HepG2 (cell line): ENCODE measurements around the gene ASCL2. TPM values are rescaled to one million over a fixed set of nuclear protein-coding genes. Genes with fewer than 3 reads are reported as not detected.

Experiments used
- FIP1L1 ChIP-seq: fragments of 200-400 bp; formaldehyde crosslinking; IDR thresholded peaks from 2 replicates; pipeline ENCODE4 v1.6.1; 2018; ENCODE audit warnings: low read depth, mild to moderate bottlenecking, low read length, moderate library complexity, borderline replicate concordance; ENCODE audit not compliant: insufficient read depth
- GPBP1L1 ChIP-seq: sonication (generic); formaldehyde crosslinking; IDR thresholded peaks from 2 replicates; pipeline ENCODE4 v1.5.0; 2020; ENCODE audit warnings: mild to moderate bottlenecking, missing genetic modification reagents
- GTF3A ChIP-seq: sonication (generic); formaldehyde crosslinking; conservative IDR thresholded peaks from 2 replicates; pipeline ENCODE4 v1.4.0; 2020; ENCODE audit warnings: mild to moderate bottlenecking, missing genetic modification reagents
- HOXA9 ChIP-seq: sonication (generic); formaldehyde crosslinking; IDR thresholded peaks from 2 replicates; pipeline ENCODE4 v1.8.1; 2022; ENCODE audit warnings: missing genetic modification reagents, mild to moderate bottlenecking, moderate library complexity, borderline replicate concordance
- KDM5A ChIP-seq: fragments of 200-600 bp; sonication (generic); IDR thresholded peaks from 2 replicates; pipeline ENCODE4 v1.7.0; 2018; ENCODE audit warnings: antibody characterized with exemption, mild to moderate bottlenecking, low read length, borderline replicate concordance
- MZF1 ChIP-seq: sonication (generic); formaldehyde crosslinking; IDR thresholded peaks from 2 replicates; pipeline ENCODE4 v1.8.1; 2023; ENCODE audit warnings: mild to moderate bottlenecking, missing genetic modification reagents, borderline replicate concordance
- NCOA5 ChIP-seq: sonication (generic); formaldehyde crosslinking; IDR thresholded peaks from 2 replicates; pipeline ENCODE4 v1.4.0; 2020; ENCODE audit warnings: missing genetic modification reagents
- NFE2 ChIP-seq: sonication (generic); formaldehyde crosslinking; IDR thresholded peaks from 2 replicates; pipeline ENCODE4 v1.4.0; 2020; ENCODE audit warnings: missing genetic modification reagents
- NFKBIZ ChIP-seq: IDR thresholded peaks from 2 replicates; pipeline ENCODE4 v1.6.1; 2018; ENCODE audit warnings: missing genetic modification reagents, missing compliant biosample characterization
- ONECUT2 ChIP-seq: sonication (generic); formaldehyde crosslinking; IDR thresholded peaks from 2 replicates; pipeline ENCODE4 v1.4.0; 2020; ENCODE audit warnings: missing genetic modification reagents
- PHF5A ChIP-seq: IDR thresholded peaks from one replicate; pipeline ENCODE4 v1.6.1; 2018; ENCODE audit warnings: low read depth, missing genetic modification reagents; ENCODE audit not compliant: unreplicated experiment
- REPIN1 ChIP-seq: sonication (generic); formaldehyde crosslinking; IDR thresholded peaks from 2 replicates; pipeline ENCODE4 v1.8.0; 2022; ENCODE audit warnings: missing genetic modification reagents, low read depth, mild to moderate bottlenecking, borderline replicate concordance
- SMARCE1 ChIP-seq: fragments of 450-650 bp; IDR thresholded peaks from 2 replicates; pipeline ENCODE4 v1.6.1; 2017; ENCODE audit warnings: borderline replicate concordance
- SMYD3 ChIP-seq: sonication (generic); formaldehyde crosslinking; IDR thresholded peaks from 2 replicates; pipeline ENCODE4 v1.8.1; 2023; ENCODE audit warnings: mild to moderate bottlenecking, missing genetic modification reagents
- SP4 ChIP-seq: sonication (generic); formaldehyde crosslinking; IDR thresholded peaks from 2 replicates; pipeline ENCODE4 v1.8.1; 2023; ENCODE audit warnings: mild to moderate bottlenecking, missing genetic modification reagents
- ZFP36L2 ChIP-seq: sonication (generic); formaldehyde crosslinking; IDR thresholded peaks from 2 replicates; pipeline ENCODE4 v1.4.0; 2020; ENCODE audit warnings: missing genetic modification reagents
- ZNF335 ChIP-seq: sonication (generic); formaldehyde crosslinking; IDR thresholded peaks from 2 replicates; pipeline ENCODE4 v1.4.0; 2020; ENCODE audit warnings: missing genetic modification reagents
- ZNF343 ChIP-seq: sonication (generic); formaldehyde crosslinking; IDR thresholded peaks from 2 replicates; pipeline ENCODE4 v1.4.0; 2020; ENCODE audit warnings: mild to moderate bottlenecking, missing genetic modification reagents
- ZNF362 ChIP-seq: sonication (generic); formaldehyde crosslinking; IDR thresholded peaks from 2 replicates; pipeline ENCODE4 v1.4.0; 2020; ENCODE audit warnings: missing genetic modification reagents, mild to moderate bottlenecking, borderline replicate concordance
- ZNF468 ChIP-seq: sonication (generic); formaldehyde crosslinking; IDR thresholded peaks from 2 replicates; pipeline ENCODE4 v1.8.0; 2022; ENCODE audit warnings: mild to moderate bottlenecking, moderate library complexity, missing genetic modification reagents
- ZNF674 ChIP-seq: sonication (generic); formaldehyde crosslinking; IDR thresholded peaks from 2 replicates; pipeline ENCODE4 v1.5.0; 2020; ENCODE audit warnings: low read depth, mild to moderate bottlenecking, missing genetic modification reagents
- ZNF777 ChIP-seq: sonication (generic); formaldehyde crosslinking; IDR thresholded peaks from 2 replicates; pipeline ENCODE4 v1.4.0; 2020; ENCODE audit warnings: missing genetic modification reagents
- ZSCAN9 ChIP-seq: IDR thresholded peaks from 2 replicates; pipeline ENCODE4 v1.6.1; 2016; ENCODE audit warnings: borderline replicate concordance
- polyA plus RNA-seq, 8 experiments: library from polyadenylated mRNA; depleted of rRNA in 3 of 8; stranded (reverse) in 7 of 8; unstranded in 1 of 8; fragments of >200 nt; fragmentation: Illumina TruSeq in 4 of 8; extraction: Trizol in 4 of 8; gene quantifications; 2 replicates each; pipeline versions ENCODE4 v1.2.1 to v1.2.3, GENCODE V29; 2011 to 2016; ENCODE audit warnings: low read depth in 4 of 8, missing spikeins in 1 of 8, mixed read lengths in 1 of 8; ENCODE audit not compliant: insufficient read depth in 1 of 8
- total RNA-seq, 5 experiments: library from RNA; depleted of rRNA; stranded (reverse); fragments of >200 nt; fragmentation: Illumina TruSeq; extraction: Trizol; gene quantifications; 2 replicates each; pipeline ENCODE4 v1.2.3, GENCODE V29; 2016; ENCODE audit warnings: low read depth in 1 of 5
- TF ChIP-seq, protein P1 (sequence below): sonication (generic); formaldehyde crosslinking; IDR thresholded peaks from 2 replicates; pipeline ENCODE4 v1.4.0; 2020; ENCODE audit warnings: low read depth, mild to moderate bottlenecking, missing genetic modification reagents
- TF ChIP-seq, protein P2 (sequence below): sonication (generic); formaldehyde crosslinking; IDR thresholded peaks from 2 replicates; pipeline ENCODE4 v1.5.1; 2020; ENCODE audit warnings: missing genetic modification reagents, mild to moderate bottlenecking, borderline replicate concordance

Gene ASCL2
- total and polyA plus RNA-seq, 2 of the 13 experiments (the other 11 are each of a cell fraction or from before 2014, with no cell fraction given): 0.07 TPM; not detected in 1

GRCh38 chr11:2268729-2269600 is 1.4 kb downstream of the ASCL2 start (continued):
- TF ChIP-seq ZNF362 (CRISPR knock-in tag) (no peak), HOXA9 (CRISPR knock-in tag) (no peak; the same call in 1 of the 2 replicates), NFKBIZ (CRISPR knock-in tag) (no peak), MZF1 (CRISPR knock-in tag) (no peak), ZFP36L2 (no peak), ZNF777 (CRISPR knock-in tag) (peak; percentile 98), NFE2 (CRISPR knock-in tag) (no peak), ZNF468 (CRISPR knock-in tag) (no peak), REPIN1 (no peak), FIP1L1 (no peak), ZSCAN9 (no peak), KDM5A (no peak), ZNF335 (CRISPR knock-in tag) (no peak), SP4 (CRISPR knock-in tag) (no peak), PHF5A (CRISPR knock-in tag) (no peak), SMYD3 (CRISPR knock-in tag) (no peak), ONECUT2 (no peak), ZNF674 (CRISPR knock-in tag) (no peak), SMARCE1 (no peak), ZNF343 (CRISPR knock-in tag) (no peak), GPBP1L1 (CRISPR knock-in tag) (no peak), GTF3A (no peak), NCOA5 (CRISPR knock-in tag) (no peak)
- TF ChIP-seq, protein P1, sequence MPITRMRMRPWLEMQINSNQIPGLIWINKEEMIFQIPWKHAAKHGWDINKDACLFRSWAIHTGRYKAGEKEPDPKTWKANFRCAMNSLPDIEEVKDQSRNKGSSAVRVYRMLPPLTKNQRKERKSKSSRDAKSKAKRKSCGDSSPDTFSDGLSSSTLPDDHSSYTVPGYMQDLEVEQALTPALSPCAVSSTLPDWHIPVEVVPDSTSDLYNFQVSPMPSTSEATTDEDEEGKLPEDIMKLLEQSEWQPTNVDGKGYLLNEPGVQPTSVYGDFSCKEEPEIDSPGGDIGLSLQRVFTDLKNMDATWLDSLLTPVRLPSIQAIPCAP (CRISPR knock-in tag): no peak
- TF ChIP-seq, protein P2, sequence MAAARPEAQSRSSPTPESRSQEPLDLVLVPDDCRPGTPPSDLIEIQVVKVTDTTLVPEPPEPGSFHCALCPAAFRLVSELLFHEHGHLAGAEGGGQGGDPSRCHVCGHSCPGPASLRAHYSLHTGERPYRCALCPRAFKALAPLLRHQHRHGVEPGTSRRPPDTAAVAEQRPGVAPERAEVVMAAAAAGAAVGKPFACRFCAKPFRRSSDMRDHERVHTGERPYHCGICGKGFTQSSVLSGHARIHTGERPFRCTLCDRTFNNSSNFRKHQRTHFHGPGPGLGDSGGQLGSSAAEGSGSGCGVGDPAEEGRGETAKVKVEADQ (CRISPR knock-in tag): 0 out of 2 replicates have a peak, but pooled peaks have one; percentile 27
